Stimulated activated CD8-positive, alpha-beta memory T cell treated with anti-CD3 and anti-CD28 coated beads, Interleukin-4, amount 100 ng/mL, for 1 hour (primary cell): ENCODE data around the gene BATF2.

Source experiments
- DNase-seq, 2 donors: peaks; one replicate each; pipeline ENCODE4 v3.0.0-alpha.2; 2020; ENCODE audit warnings: low read depth in 2 of 2, low spot score in 1 of 2

The BATF2 gene

GRCh38 chr11:64970731-64971151 is 26.0 kb downstream of the BATF2 start:
- no peak for DNase-seq

DNA sequence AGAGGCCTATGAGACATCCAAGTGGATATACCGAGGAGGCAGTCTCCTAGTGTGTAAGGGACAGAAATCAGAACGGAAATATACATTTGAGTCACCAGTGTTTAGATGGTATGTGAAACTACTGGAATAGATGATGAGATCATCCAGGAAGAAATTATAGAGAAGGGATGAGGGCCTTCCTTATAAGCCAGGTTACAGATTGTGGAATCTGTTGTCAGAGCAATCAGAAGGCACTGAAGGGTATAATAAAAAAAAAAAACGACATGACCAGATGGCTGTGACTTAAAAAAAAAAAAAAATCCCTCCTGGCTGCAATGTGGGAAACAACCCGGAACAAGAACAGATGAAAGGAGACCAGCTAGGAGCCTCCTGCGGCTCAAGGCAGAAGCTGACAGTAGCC is 27.6 kb downstream of the BATF2 start:
- DNase-seq = no peak

- DNase-seq = no peak
Observed at GRCh38 chr11:64967375-64967774, 29.4 kb downstream of the BATF2 start.

DNA sequence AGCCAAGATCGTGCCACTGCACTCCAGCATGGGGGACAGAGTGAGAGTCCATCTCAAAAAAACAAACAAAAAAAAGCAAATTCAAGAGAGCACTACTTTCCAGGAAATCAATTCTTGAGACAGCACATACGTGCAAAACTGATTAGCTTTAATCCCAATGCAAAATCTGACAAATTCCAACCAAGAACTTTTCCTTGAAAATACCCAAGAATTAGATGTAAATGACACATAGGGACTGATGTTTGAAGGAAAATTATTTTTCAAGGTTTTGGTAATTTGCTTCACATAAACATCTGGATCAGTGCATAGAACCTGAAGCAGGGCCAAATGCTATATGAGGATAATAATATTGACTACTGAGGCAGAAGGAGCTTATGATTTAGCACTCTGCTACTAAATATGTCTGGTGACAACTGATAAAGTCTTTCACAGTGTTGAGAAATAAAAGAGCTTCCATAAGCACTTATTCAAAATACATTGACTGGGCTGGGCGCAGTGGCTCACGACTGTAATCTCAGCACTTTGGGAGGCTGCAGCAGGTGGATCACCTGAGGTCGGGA is 33.6 kb downstream of the BATF2 start:
- no peak for DNase-seq

GRCh38 chr11:64960719-64961118 is 36.1 kb downstream of the BATF2 start:
- DNase-seq = no peak

- no peak for DNase-seq
Observed at GRCh38 chr11:64959498-64959897, 37.3 kb downstream of the BATF2 start.

DNA sequence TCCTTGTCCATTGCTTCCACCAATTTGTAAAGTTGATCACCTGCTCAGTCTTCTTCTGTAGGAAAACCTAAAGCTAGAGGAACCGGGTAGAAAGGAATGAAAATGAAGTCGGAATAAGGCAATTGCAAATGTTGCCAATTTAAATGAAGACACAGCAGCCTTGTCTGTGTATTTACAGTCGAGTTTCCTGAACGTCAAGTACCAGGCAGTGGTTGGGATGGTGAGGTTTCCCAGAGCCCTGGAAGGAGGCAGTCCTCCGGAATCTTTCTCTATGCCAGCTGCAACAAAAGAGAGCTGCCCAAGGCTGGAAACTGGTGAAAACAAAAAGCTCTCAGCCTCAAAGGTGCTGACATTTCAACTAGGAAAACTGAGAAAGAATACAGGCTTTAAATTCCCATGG is 42.6 kb downstream of the BATF2 start:
- DNase-seq = no peak

- no peak for DNase-seq
Observed at GRCh38 chr11:64951529-64951928, 45.2 kb downstream of the BATF2 start.

DNA sequence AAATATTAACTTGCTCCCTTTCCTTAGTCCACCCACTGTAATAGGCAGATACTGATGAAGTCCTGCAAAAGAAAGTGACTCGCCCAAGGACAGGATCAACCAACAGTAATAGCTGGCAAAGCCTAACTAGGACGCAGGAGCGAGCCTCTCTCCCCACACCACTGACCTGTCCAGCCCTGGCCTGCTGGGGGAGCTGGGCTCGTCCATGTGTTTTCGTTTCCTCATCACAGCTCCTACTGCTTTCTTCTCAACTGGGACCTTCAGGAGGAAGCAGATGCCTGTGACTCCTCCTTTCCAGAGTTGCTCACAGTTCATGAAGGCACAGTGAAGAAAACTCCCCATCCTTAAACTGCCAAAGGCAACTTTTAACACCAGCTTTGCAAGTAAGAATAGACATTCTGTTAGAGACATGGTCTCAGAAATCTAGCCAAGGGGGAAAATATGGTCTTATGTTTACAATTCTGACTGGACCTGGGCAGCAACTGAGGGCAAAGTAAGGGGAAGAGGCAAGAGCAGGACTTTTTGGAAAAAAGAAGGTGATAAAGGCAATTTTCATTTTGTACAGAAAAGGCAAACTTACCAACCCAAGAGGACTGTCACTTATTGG is 49.5 kb downstream of the BATF2 start:
- no peak for DNase-seq
